SJSA1 (cell line): ENCODE data around the gene SLC37A2. TPM values are rescaled to one million over a fixed set of nuclear protein-coding genes. Genes with fewer than 3 reads are reported as not detected.

ENCODE experiments used
- DNase-seq, 2 experiments: peaks; one replicate each; pipeline ENCODE4 v3.0.0-alpha.2; 2015 to 2020; ENCODE audit warnings: low spot score in 2 of 2, low read depth in 1 of 2
- H3K27ac ChIP-seq: fragments of 250-450 bp; sonication (Bioruptor Pico); 2 replicates; pipeline ENCODE4 v1.5.1; 2020; ENCODE audit warnings: mild to moderate bottlenecking, moderate library complexity
- H3K27me3 ChIP-seq: fragments of 250-450 bp; sonication (Bioruptor Pico); replicated peaks from 2 replicates; pipeline ENCODE4 v1.5.1; 2020; ENCODE audit warnings: mild to moderate bottlenecking, moderate library complexity
- H3K36me3 ChIP-seq: fragments of 250-450 bp; sonication (Bioruptor Pico); 2 replicates; pipeline ENCODE4 v1.5.1; 2020; ENCODE audit warnings: mild to moderate bottlenecking
- H3K4me1 ChIP-seq: fragments of 250-450 bp; sonication (Bioruptor Pico); replicated peaks from 2 replicates; pipeline ENCODE4 v1.6.1; 2021; ENCODE audit warnings: mild to moderate bottlenecking
- H3K4me3 ChIP-seq: fragments of 250-450 bp; sonication (Bioruptor Pico); 2 replicates; pipeline ENCODE4 v1.5.1; 2020; ENCODE audit warnings: mild to moderate bottlenecking
- H3K9me3 ChIP-seq: fragments of 250-450 bp; sonication (Bioruptor Pico); replicated peaks from 2 replicates; pipeline ENCODE4 v1.5.1; 2020; ENCODE audit warnings: mild to moderate bottlenecking
- total RNA-seq: library from RNA; depleted of rRNA; stranded (reverse); fragments of >200 nt; shearing (Covaris generic); gene quantifications from 2 replicates; pipeline ENCODE4 v1.2.3, GENCODE V29; 2014

Gene SLC37A2
- total RNA-seq, 1 experiment from 2014 or later: 0.18 TPM

- Histone ChIP-seq H3K4me1 (no peaks in the 10 kb centered on the region), H3K27me3 (no peaks in the 10 kb centered on the region), H3K27ac (no peak overlapping the region), H3K9me3 (no peaks in the 10 kb centered on the region), H3K36me3 (no peaks in the 10 kb centered on the region), H3K4me3 (no peak overlapping the region)
- no peak for DNase-seq
Measured at GRCh38 chr11:125074511-125075241, 11.6 kb downstream of the SLC37A2 start.

- DNase-seq: no peak
- H3K27ac ChIP-seq: no peak overlapping the region
- H3K9me3 ChIP-seq: no peaks in the 10 kb centered on the region
- H3K36me3 ChIP-seq: no peaks in the 10 kb centered on the region
- H3K4me3 ChIP-seq: no peak overlapping the region
- H3K27me3 ChIP-seq: no peaks in the 10 kb centered on the region
- H3K4me1 ChIP-seq: no peaks in the 10 kb centered on the region
Measured at GRCh38 chr11:125075242-125075625, 12.1 kb downstream of the SLC37A2 start.

DNA sequence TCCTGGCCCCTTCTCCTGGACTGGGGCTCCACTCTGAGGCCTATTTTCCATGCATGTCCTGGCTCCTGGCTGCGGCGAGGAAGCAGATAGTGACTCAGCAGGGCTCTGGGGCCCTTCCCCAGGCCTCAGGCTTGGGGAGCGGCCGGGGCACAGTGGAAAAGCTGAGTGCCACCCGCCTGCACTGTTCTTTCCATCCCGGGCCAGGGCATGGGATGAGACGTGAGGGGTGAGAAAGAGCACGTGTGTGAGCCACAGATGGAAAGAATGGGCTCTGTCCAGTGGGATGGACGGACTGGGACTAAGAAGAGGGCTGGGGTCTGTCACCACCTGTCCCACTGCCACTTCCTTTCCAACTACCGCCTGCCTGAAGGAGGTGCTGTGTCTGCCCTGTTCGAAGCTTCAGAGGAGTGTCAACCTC, 12.8 kb downstream of the SLC37A2 start:
- no peak overlapping the region for H3K4me3 ChIP-seq
- no peaks in the 10 kb centered on the region for H3K4me1 ChIP-seq
- no peak for DNase-seq
- H3K27ac ChIP-seq: no peak overlapping the region
- no peaks in the 10 kb centered on the region for H3K9me3 ChIP-seq
- no peaks in the 10 kb centered on the region for H3K27me3 ChIP-seq
- H3K36me3 ChIP-seq: no peaks in the 10 kb centered on the region

DNA sequence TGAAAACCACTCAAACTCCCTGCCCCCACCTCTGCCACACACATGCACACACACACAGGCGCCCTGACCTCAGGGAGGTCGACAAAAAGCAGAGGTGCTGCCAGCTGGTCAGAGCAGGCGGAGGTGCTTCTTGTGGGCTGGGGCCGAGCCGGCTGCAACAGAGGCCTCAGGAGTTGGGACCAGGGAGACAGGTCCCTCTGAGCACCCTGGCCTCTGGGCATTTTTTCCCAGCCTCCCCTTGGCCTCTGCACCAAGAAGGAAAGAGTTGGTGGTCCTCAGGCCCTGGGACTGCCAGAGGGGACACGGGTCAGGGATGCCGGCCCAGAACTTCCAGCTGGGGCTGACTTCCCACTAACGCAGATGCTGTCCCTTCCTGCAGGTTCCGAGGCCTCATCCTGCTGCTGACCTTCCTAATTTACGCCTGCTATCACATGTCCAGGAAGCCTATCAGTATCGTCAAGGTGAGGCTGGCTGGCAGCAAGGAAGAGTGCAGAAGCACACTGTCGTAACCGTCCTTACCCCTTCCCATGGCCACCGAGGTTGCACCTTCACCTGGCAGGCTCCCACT, 13.4 kb downstream of the SLC37A2 start:
- no peaks in the 10 kb centered on the region for H3K36me3 ChIP-seq
- no peaks in the 10 kb centered on the region for H3K4me1 ChIP-seq
- H3K27me3 ChIP-seq: no peaks in the 10 kb centered on the region
- no peak for DNase-seq
- H3K27ac ChIP-seq: no peak overlapping the region
- no peaks in the 10 kb centered on the region for H3K9me3 ChIP-seq
- H3K4me3 ChIP-seq: no peak overlapping the region

GRCh38 chr11:125078016-125078415, 14.9 kb downstream of the SLC37A2 start:
- Histone ChIP-seq H3K9me3 (no peaks in the 10 kb centered on the region), H3K4me3 (no peak overlapping the region), H3K27ac (no peak overlapping the region), H3K36me3 (no peaks in the 10 kb centered on the region), H3K4me1 (peaks cover under 1% of the 10 kb centered on the region; the same call in 1 of the 2 replicates), H3K27me3 (no peaks in the 10 kb centered on the region)
- DNase-seq: no peak

- H3K9me3 ChIP-seq: no peaks in the 10 kb centered on the region
- no peaks in the 10 kb centered on the region for H3K36me3 ChIP-seq
- DNase-seq: no peak
- peaks cover 4% of the 10 kb centered on the region; the same call in 1 of the 2 replicates for H3K4me1 ChIP-seq
- H3K27ac ChIP-seq: no peak overlapping the region
- H3K27me3 ChIP-seq: no peaks in the 10 kb centered on the region
- no peak overlapping the region for H3K4me3 ChIP-seq
Measured at GRCh38 chr11:125078516-125079140, 15.5 kb downstream of the SLC37A2 start.

GRCh38 chr11:125079151-125079877, 16.2 kb downstream of the SLC37A2 start:
- DNase-seq: no peak
- H3K36me3 ChIP-seq: no peaks in the 10 kb centered on the region
- H3K4me1 ChIP-seq: peaks cover 4% of the 10 kb centered on the region; the same call in 1 of the 2 replicates
- H3K9me3 ChIP-seq: no peaks in the 10 kb centered on the region
- no peak overlapping the region for H3K4me3 ChIP-seq
- H3K27me3 ChIP-seq: no peaks in the 10 kb centered on the region
- no peak overlapping the region for H3K27ac ChIP-seq

GRCh38 chr11:125079878-125080530, 16.9 kb downstream of the SLC37A2 start:
- no peak for DNase-seq
- H3K27me3 ChIP-seq: no peaks in the 10 kb centered on the region
- no peaks in the 10 kb centered on the region for H3K9me3 ChIP-seq
- H3K36me3 ChIP-seq: no peaks in the 10 kb centered on the region
- peaks cover 4% of the 10 kb centered on the region; the same call in 1 of the 2 replicates for H3K4me1 ChIP-seq
- H3K27ac ChIP-seq: no peak overlapping the region
- H3K4me3 ChIP-seq: no peak overlapping the region

- H3K9me3 ChIP-seq: no peaks in the 10 kb centered on the region
- H3K36me3 ChIP-seq: no peaks in the 10 kb centered on the region
- H3K27ac ChIP-seq: no peak overlapping the region
- no peak overlapping the region for H3K4me3 ChIP-seq
- H3K4me1 ChIP-seq: peaks cover 4% of the 10 kb centered on the region; the same call in 1 of the 2 replicates
- DNase-seq: no peak
- no peaks in the 10 kb centered on the region for H3K27me3 ChIP-seq
Measured at GRCh38 chr11:125080531-125080911, 17.4 kb downstream of the SLC37A2 start.

DNA sequence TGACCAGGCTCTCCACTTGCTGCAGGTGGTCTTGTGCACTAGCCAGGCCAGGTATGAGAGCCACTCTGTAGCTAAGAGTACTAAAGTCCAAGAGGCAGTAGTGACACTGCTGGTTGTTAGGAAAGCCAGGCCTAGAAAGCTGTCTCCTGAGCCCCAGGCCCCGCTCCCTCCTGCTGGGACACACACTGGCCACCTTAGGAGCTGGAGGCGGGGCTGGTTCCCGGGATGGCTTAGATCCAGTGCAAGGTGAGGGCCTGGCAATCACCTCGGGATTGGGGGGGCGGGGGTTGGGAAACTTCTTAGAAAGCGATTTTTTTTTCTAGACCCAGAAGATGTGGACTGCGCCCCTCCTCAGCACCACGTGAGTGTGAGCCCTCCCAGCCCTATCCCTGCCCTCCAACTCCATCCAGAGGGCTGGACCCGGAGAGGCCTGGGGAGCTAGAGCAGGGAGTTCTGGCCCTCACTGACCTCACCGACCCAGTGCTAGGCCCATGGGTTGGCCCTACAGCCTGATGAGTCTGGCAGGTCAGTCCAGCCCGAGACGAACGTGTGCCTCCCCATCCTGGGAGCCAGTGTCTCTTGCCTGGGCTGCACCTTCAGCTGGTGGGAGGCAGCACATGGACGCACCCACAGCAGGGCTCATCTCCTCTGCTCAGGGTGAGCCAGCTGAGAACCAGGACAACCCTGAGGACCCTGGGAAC, 18.1 kb downstream of the SLC37A2 start:
- Histone ChIP-seq H3K4me3 (no peak overlapping the region), H3K9me3 (no peaks in the 10 kb centered on the region), H3K36me3 (no peaks in the 10 kb centered on the region), H3K4me1 (peaks cover 4% of the 10 kb centered on the region; the same call in 1 of the 2 replicates), H3K27ac (no peak overlapping the region), H3K27me3 (no peaks in the 10 kb centered on the region)
- DNase-seq: no peak

DNA sequence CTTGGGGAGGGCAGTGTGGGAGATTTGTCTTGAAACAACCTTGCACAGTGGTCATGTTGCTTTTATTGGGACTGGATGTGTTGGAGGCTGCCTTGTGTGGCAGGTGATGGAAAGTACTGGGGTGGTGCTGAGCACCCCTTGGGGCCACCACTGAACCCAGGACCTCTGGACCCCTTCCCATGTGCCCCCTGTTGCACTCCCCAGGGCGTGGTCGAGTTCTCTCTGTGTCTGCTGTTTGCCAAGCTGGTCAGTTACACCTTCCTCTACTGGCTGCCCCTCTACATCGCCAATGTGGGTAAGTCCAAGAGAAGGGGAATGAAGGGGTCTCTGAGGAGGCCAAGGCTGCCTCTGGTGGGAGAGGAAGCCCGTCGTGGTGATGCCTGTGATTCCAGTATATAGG, 18.9 kb downstream of the SLC37A2 start:
- Histone ChIP-seq H3K4me1 (peaks cover 4% of the 10 kb centered on the region; the same call in 1 of the 2 replicates), H3K27me3 (no peaks in the 10 kb centered on the region), H3K9me3 (no peaks in the 10 kb centered on the region), H3K36me3 (no peaks in the 10 kb centered on the region), H3K4me3 (no peak overlapping the region), H3K27ac (no peak overlapping the region)
- no peak for DNase-seq

DNA sequence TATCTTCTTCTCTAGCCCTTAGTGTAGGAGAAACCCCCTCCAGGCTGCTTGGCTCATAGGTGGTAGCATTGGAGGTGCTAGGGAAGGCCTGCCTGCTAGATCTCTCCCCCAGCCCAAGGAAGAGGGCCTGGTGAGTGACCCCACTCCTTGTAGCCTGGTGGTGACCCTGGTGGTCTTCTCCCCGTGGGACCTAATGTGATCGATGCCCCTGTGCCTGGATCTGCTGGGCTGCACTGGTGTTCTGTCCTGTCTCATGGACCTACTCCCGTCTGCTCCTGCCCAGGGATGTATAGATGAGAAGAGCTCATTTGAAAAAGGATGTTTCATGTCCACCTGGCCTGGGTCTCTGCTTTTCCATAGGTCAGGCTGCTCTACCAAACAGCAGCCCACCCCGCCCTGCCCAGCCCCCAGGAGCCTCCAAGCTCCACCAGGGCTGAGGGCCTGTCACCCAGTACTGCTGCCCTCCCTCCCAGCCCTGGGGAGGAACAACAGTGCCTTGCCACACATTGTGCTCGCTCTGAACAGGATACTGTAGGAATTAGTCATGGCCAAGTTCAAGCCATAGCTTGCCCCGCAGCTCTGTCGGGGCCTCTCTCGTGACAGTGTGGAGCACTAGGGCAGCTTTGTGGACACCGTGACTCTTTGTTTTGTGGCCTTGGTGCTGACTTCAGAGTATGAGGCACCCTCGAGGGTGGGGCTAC, 19.7 kb downstream of the SLC37A2 start:
- H3K4me3 ChIP-seq: no peak overlapping the region
- no peaks in the 10 kb centered on the region for H3K27me3 ChIP-seq
- H3K36me3 ChIP-seq: no peaks in the 10 kb centered on the region
- DNase-seq: peak in 1 of 2 experiments; percentile 15
- H3K4me1 ChIP-seq: peaks cover 4% of the 10 kb centered on the region; the same call in 1 of the 2 replicates
- H3K9me3 ChIP-seq: no peaks in the 10 kb centered on the region
- no peak overlapping the region for H3K27ac ChIP-seq
